Neuronal stem cell (in vitro differentiated cells): Measurements from ENCODE around the gene PRAME.

ENCODE experiments used
- DNase-seq: peaks from one replicate; pipeline ENCODE4 v3.0.0-alpha.2; 2013; ENCODE audit warnings: low spot score
- H2AFZ ChIP-seq: one replicate; pipeline ENCODE4 v1.6.1; 2013; ENCODE audit warnings: mild to moderate bottlenecking, low read length, inconsistent platforms
- H2AK5ac ChIP-seq: 2 replicates; pipeline ENCODE4 v1.6.1; 2013; ENCODE audit warnings: low read depth, mild to moderate bottlenecking, inconsistent platforms, low read length, moderate library complexity, mixed read lengths
- H2BK120ac ChIP-seq: 2 replicates; pipeline ENCODE4 v1.6.1; 2013; ENCODE audit warnings: low read depth, mild to moderate bottlenecking, inconsistent platforms, low read length, moderate library complexity, mixed read lengths
- H2BK12ac ChIP-seq: one replicate; pipeline ENCODE4 v1.6.1; 2013; ENCODE audit warnings: low read length, inconsistent platforms
- H2BK15ac ChIP-seq: 2 replicates; pipeline ENCODE4 v1.6.1; 2013; ENCODE audit warnings: mild to moderate bottlenecking, low read length, inconsistent platforms, mixed read lengths
- H2BK5ac ChIP-seq: one replicate; pipeline ENCODE4 v1.6.1; 2013; ENCODE audit warnings: inconsistent platforms, mild to moderate bottlenecking, low read length, moderate library complexity
- H3K14ac ChIP-seq: one replicate; pipeline ENCODE4 v1.6.1; 2013; ENCODE audit warnings: low read length, inconsistent platforms
- H3K18ac ChIP-seq: 2 replicates; pipeline ENCODE4 v1.6.1; 2013; ENCODE audit warnings: low read length, inconsistent platforms
- H3K23ac ChIP-seq: 2 replicates; pipeline ENCODE4 v1.6.1; 2013; ENCODE audit warnings: low read depth, mild to moderate bottlenecking, mixed read lengths, low read length, inconsistent platforms; ENCODE audit not compliant: poor library complexity
- H3K27ac ChIP-seq: replicated peaks from 3 replicates; pipeline ENCODE4 v1.5.1; 2013; ENCODE audit warnings: low read length, inconsistent platforms
- H3K27me3 ChIP-seq, 3 experiments: 2 replicates each; pipeline ENCODE4 v1.6.1; 2013; ENCODE audit warnings: low read length in 3 of 3, mild to moderate bottlenecking in 2 of 3, inconsistent platforms in 1 of 3, low read depth in 1 of 3, mixed read lengths in 1 of 3, moderate library complexity in 1 of 3; ENCODE audit not compliant: control insufficient read depth in 3 of 3, insufficient read depth in 3 of 3
- H3K36me3 ChIP-seq, 2 donors: replicated peaks in 1 of 2; 2 replicates each; pipeline ENCODE4 v1.6.1; 2013; ENCODE audit warnings: low read length in 2 of 2; ENCODE audit not compliant: control insufficient read depth in 2 of 2, insufficient read depth in 2 of 2
- H3K4ac ChIP-seq: 2 replicates; pipeline ENCODE4 v1.6.1; 2013; ENCODE audit warnings: inconsistent platforms, mild to moderate bottlenecking, low read length, moderate library complexity
- H3K4me1 ChIP-seq, 2 donors: 1 replicate in 1 of 2; 2 replicates in 1 of 2; pipeline ENCODE4 v1.6.1; 2013; ENCODE audit warnings: low read length in 2 of 2, low read depth in 1 of 2; ENCODE audit not compliant: control insufficient read depth in 2 of 2, insufficient read depth in 1 of 2
- H3K4me2 ChIP-seq: one replicate; pipeline ENCODE4 v1.6.1; 2013; ENCODE audit warnings: mild to moderate bottlenecking, low read length, inconsistent platforms; ENCODE audit not compliant: insufficient read depth, poor library complexity, severe bottlenecking
- H3K4me3 ChIP-seq, 2 donors: 2 replicates each; pipeline ENCODE4 v1.5.1; 2013; ENCODE audit warnings: low read length in 2 of 2, mild to moderate bottlenecking in 2 of 2, inconsistent platforms in 1 of 2, moderate library complexity in 1 of 2
- H3K79me1 ChIP-seq: one replicate; pipeline ENCODE4 v1.6.1; 2013; ENCODE audit warnings: low read depth, mild to moderate bottlenecking, inconsistent platforms, low read length, moderate library complexity
- H3K9ac ChIP-seq: one replicate; pipeline ENCODE4 v1.6.1; 2013; ENCODE audit warnings: mild to moderate bottlenecking, low read depth, low read length, inconsistent platforms; ENCODE audit not compliant: poor library complexity
- H3K9me3 ChIP-seq, 2 donors: replicated peaks in 1 of 2; 2 replicates each; pipeline versions ENCODE3 to v1.6.1; 2013; ENCODE audit warnings: low read length in 2 of 2, mild to moderate bottlenecking in 2 of 2, inconsistent platforms in 1 of 2, low read depth in 1 of 2, mixed read lengths in 1 of 2, moderate library complexity in 1 of 2; ENCODE audit not compliant: control insufficient read depth in 2 of 2, insufficient read depth in 1 of 2
- H4K8ac ChIP-seq: one replicate; pipeline ENCODE4 v1.6.1; 2013; ENCODE audit warnings: low read depth, mild to moderate bottlenecking, inconsistent platforms, low read length, moderate library complexity
- H4K91ac ChIP-seq: one replicate; pipeline ENCODE4 v1.6.1; 2013; ENCODE audit warnings: low read length, low read depth, mild to moderate bottlenecking, inconsistent platforms; ENCODE audit not compliant: poor library complexity
- WGBS, 2 donors: extraction: QIAGEN DNeasy Blood & Tissue Kit; methylation state at CpG; one replicate each; pipeline ENCODE4 v1.1.7; 2013; ENCODE audit warnings: missing lambda C conversion rate in 2 of 2, mixed read lengths in 1 of 2; ENCODE audit not compliant: insufficient read length in 2 of 2, insufficient replicate concordance in 1 of 2; ENCODE audit errors: extremely low coverage in 2 of 2; 5-methylcytosine and 5-hydroxymethylcytosine counted together

Gene PRAME

DNA sequence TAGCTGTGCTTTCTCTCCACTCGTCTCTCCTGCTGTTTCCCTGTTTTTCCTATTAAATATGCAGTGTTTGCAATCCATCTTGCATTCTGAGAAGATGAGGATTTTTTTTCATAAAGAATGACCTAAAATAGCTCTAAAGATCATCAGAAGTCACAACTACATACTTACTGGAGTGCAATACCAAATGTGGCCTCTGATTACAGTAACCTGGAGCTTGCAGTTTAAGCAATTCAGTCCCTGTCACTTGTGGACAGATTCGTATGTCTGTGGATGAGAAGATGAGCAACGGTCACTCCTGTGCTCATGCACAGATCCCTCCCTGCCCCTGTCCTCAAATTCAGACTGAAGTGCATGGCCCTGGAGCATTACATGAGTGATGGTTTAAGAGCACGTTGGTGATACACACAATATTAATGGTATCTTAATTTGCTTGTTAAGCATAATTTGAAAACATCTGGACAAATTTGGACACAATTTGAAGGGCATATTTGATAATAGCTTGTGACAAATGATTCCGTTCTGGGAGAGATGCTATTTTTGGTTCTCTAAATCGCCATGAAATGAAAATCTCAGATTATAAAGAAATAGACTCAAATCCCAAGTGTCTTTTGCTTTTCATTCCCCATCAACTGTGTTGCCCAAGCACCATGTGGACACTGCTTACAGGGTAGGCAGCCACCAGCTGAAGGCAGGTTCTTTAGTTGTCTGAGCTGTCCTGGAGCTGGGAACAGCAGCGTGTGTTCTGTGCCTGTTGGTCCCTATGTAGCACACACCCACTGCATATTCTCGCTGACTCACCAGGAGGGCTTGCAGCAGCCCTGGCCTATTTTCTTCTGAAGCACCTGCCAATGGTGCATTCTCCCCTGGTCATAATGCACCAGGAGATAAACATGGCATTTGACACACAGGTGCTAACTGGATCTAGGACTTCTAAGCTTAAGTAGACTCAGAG, 32.6 kb upstream of the PRAME start:
- Histone ChIP-seq H2BK5ac (no peak overlapping the region), H3K27me3 (peaks cover 0 to 7% (median 0%) of the 10 kb centered on the region in 3 experiments), H3K27ac (no peak overlapping the region), H3K79me1 (no peaks in the 10 kb centered on the region), H3K9me3 (no peaks in the 10 kb centered on the region), H2AFZ (no peak overlapping the region), H3K36me3 (no peaks in the 10 kb centered on the region), H3K4me3 (no peak overlapping the region), H3K23ac (no peak overlapping the region), H3K9ac (no peak overlapping the region), H3K4me1 (no peaks in the 10 kb centered on the region), H3K4ac (no peak overlapping the region), H4K8ac (no peak overlapping the region), H3K18ac (no peak overlapping the region), H3K4me2 (no peak overlapping the region), H2BK120ac (no peak overlapping the region), H2BK15ac (no peak overlapping the region), H3K14ac (no peak overlapping the region), H4K91ac (no peak overlapping the region), H2BK12ac (no peak overlapping the region), H2AK5ac (no peak overlapping the region)
- no peak for DNase-seq
- no CpG with 5 or more reads among the region's 8 CpGs for WGBS, 2 donors

DNA sequence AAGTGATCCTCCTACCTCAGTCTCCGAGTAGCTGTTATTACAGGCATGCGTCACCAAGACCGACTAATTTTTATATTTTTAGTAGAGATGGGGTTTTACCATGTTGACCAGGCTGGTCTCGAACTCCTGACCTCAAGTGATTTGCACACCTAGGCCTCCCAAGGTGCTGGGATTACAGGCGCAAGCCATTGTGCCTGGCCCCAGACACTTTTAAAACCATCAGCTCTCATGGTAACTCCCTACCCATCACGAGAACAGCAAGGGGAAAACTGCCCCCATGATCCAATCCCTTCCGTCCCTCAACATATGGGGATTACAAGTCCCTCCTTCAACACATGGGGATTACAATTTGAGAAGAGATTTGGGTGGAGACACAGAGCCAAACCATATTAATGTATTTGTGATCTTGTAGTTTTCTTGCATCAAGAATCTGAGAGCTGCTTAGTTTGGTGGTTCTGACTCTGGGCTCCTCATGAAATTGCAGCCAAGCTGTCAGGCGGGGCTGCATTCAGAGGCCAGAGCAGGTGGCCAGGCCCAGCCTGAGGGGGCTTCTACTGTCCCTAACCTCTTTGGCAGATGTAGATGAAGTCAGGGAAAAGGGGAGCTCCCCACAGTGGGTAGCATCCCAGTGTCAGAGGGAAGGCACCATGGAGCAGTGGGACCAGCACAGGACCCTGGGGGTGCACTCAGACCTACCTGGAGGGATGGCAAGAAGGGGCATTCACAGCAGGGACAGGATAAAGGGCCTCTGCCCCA, 31.2 kb upstream of the PRAME start:
- H3K18ac ChIP-seq = peak overlapping the region; percentile 23
- no peak overlapping the region for H3K23ac ChIP-seq
- peaks cover 0 to 7% (median 0%) of the 10 kb centered on the region in 3 experiments for H3K27me3 ChIP-seq
- no peak for DNase-seq
- no peak overlapping the region for H3K14ac ChIP-seq
- H2BK5ac ChIP-seq = no peak overlapping the region
- no peak overlapping the region for H2AFZ ChIP-seq
- H2BK120ac ChIP-seq = no peak overlapping the region
- no peaks in the 10 kb centered on the region for H3K9me3 ChIP-seq
- H3K27ac ChIP-seq = no peak overlapping the region
- no peaks in the 10 kb centered on the region for H3K36me3 ChIP-seq
- H3K9ac ChIP-seq = no peak overlapping the region
- no peak overlapping the region for H2BK15ac ChIP-seq
- H2AK5ac ChIP-seq = no peak overlapping the region
- no peaks in the 10 kb centered on the region for H3K4me1 ChIP-seq
- no CpG with 5 or more reads among the region's 8 CpGs for WGBS, 2 donors
- no peak overlapping the region for H2BK12ac ChIP-seq
- no peak overlapping the region for H3K4me3 ChIP-seq
- H3K4ac ChIP-seq = no peak overlapping the region
- H4K8ac ChIP-seq = no peak overlapping the region
- no peak overlapping the region for H4K91ac ChIP-seq
- no peaks in the 10 kb centered on the region for H3K79me1 ChIP-seq
- H3K4me2 ChIP-seq = no peak overlapping the region

DNA sequence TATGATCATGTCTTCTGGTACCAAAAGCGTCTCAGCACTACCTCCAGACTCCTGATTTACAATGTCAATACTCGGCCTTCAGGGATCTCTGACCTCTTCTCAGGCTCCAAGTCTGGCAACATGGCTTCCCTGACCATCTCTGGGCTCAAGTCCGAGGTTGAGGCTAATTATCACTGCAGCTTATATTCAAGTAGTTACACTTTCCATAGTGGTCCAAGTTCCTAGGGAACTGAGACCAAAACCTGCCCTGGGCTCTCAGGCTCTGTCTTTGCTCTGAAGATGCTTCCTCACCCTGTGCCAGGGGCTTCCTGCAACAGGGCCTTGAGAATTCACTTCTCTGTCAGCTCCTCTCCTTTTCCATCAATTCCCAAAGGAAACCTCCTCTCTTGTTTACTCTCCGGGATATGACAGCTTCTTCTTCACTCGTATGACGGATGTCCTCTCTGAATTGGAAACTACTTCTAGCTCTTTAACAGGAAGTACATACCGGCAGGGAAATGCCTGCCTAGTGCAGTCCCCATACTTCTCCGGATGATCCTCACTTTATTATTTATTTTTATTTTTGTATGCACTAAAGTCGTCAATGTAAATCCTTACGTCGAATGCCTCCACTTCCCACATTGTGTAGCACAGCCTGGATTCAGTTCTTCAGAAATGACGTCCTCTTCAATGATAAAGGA, 29.6 kb upstream of the PRAME start:
- no peak overlapping the region for H4K91ac ChIP-seq
- H3K9ac ChIP-seq = no peak overlapping the region
- no peak overlapping the region for H2BK12ac ChIP-seq
- H2BK120ac ChIP-seq = no peak overlapping the region
- H2AFZ ChIP-seq = no peak overlapping the region
- H3K27me3 ChIP-seq = peaks cover 0 to 7% (median 0%) of the 10 kb centered on the region in 3 experiments
- H3K36me3 ChIP-seq = no peaks in the 10 kb centered on the region
- no peak overlapping the region for H2AK5ac ChIP-seq
- H3K23ac ChIP-seq = no peak overlapping the region
- H3K9me3 ChIP-seq = no peaks in the 10 kb centered on the region
- no peak overlapping the region for H3K4ac ChIP-seq
- H3K79me1 ChIP-seq = no peaks in the 10 kb centered on the region
- no peak overlapping the region for H3K18ac ChIP-seq
- H2BK15ac ChIP-seq = no peak overlapping the region
- no peak for DNase-seq
- no peak overlapping the region for H4K8ac ChIP-seq
- H3K14ac ChIP-seq = no peak overlapping the region
- no peak overlapping the region for H3K27ac ChIP-seq
- no peaks in the 10 kb centered on the region for H3K4me1 ChIP-seq
- H3K4me3 ChIP-seq = no peak overlapping the region
- H3K4me2 ChIP-seq = no peak overlapping the region
- H2BK5ac ChIP-seq = no peak overlapping the region
- whole genome bisulfite sequencing, 2 donors = no CpG with 5 or more reads among the region's 12 CpGs
